HepG2 (cell line): Measurements from ENCODE around the gene NTM. TPM values are rescaled to one million over a fixed set of nuclear protein-coding genes. Genes with fewer than 3 reads are reported as not detected.

Experiments
- ATAC-seq: fragments of 200-7000 bp; cut with Tn5 transposase; 3 replicates; pipeline ENCODE4 v1.9.1; 2020; ENCODE audit warnings: mild to moderate bottlenecking, moderate library complexity
- BruUV-seq: library from RNA; stranded (reverse); fragments of 400-500 nt; replicated peaks from 2 replicates; lab custom pipeline; 2021; lab: Mats Ljungman, UMichigan
- CTCF ChIA-PET: fragments of 300-600 bp; formaldehyde crosslinking; extraction: SDS; loops from one replicate; lab custom pipeline; 2021; ENCODE audit warnings: low total read pairs, inconsistent platforms, low intra/inter-chr PET ratio; lab: Yijun Ruan, JAX
- POLR2A ChIA-PET: fragments of 350-600 bp; sonication (Branson Sonifier 250); formaldehyde crosslinking; loops from one replicate; lab custom pipeline; 2020; ENCODE audit warnings: antibody characterized with exemption, inconsistent platforms; lab: Yijun Ruan, JAX
- DNase-seq: peaks from one replicate; pipeline ENCODE4 v3.0.0-alpha.2; 2015; ENCODE audit warnings: low spot score
- FAIRE-seq: peaks from 3 replicates; lab custom pipeline; 2011; peaks lifted over from hg19 to GRCh38; lab: Jason Lieb, UNC
- H2AFZ ChIP-seq: one replicate; pipeline ENCODE4 v1.6.1; 2011; ENCODE audit warnings: low read length, inconsistent platforms
- H3K27ac ChIP-seq: fragments of 300-600 bp; 3 replicates; pipeline ENCODE4 v1.8.0; 2011; ENCODE audit warnings: mixed run types, mild to moderate bottlenecking, mixed read lengths, low read length, inconsistent platforms; ENCODE audit not compliant: insufficient read depth; ENCODE audit errors: extremely low read length
- H3K27me3 ChIP-seq, 2 experiments: fragments of 200-600 bp in 1 of 2; 2 replicates in 1 of 2; 3 replicates in 1 of 2; pipeline versions ENCODE4 v1.6.0 to v1.8.0; 2011; ENCODE audit warnings: low read length in 2 of 2, mild to moderate bottlenecking in 2 of 2, moderate library complexity in 2 of 2, inconsistent platforms in 1 of 2; ENCODE audit not compliant: insufficient read depth in 2 of 2, control insufficient read depth in 1 of 2
- H3K36me3 ChIP-seq, 2 experiments: fragments of 200-600 bp in 1 of 2; replicated peaks in 1 of 2; 2 replicates in 1 of 2; 3 replicates in 1 of 2; pipeline versions ENCODE4 v1.5.1 to v1.8.0; 2011; ENCODE audit warnings: low read length in 2 of 2, inconsistent platforms in 1 of 2; ENCODE audit not compliant: insufficient read depth in 2 of 2, control insufficient read depth in 1 of 2
- H3K4me1 ChIP-seq: 2 replicates; pipeline ENCODE4 v1.5.1; 2012; ENCODE audit warnings: low read length, inconsistent platforms; ENCODE audit not compliant: insufficient read depth
- H3K4me2 ChIP-seq: 2 replicates; pipeline ENCODE4 v1.6.0; 2011; ENCODE audit warnings: low read depth, low read length, inconsistent platforms
- H3K4me3 ChIP-seq, 3 experiments: fragments of 200-600 bp in 1 of 3; sonication (generic), shearing (Covaris generic) in 1 of 3; replicated peaks in 1 of 3; 2 replicates each; pipeline ENCODE4 v1.5.1; 2011 to 2016; ENCODE audit warnings: low read length in 3 of 3, inconsistent platforms in 2 of 3, low read depth in 2 of 3, mild to moderate bottlenecking in 2 of 3, control low read depth in 1 of 3, mixed read lengths in 1 of 3; ENCODE audit not compliant: insufficient read depth in 1 of 3
- H3K79me2 ChIP-seq: one replicate; pipeline ENCODE4 v1.6.1; 2011; ENCODE audit warnings: low read length, inconsistent platforms; ENCODE audit not compliant: insufficient read depth
- H3K9ac ChIP-seq: 2 replicates; pipeline ENCODE4 v1.6.0; 2011; ENCODE audit warnings: mild to moderate bottlenecking, low read depth, low read length, inconsistent platforms; ENCODE audit not compliant: insufficient read depth
- H3K9me3 ChIP-seq: 2 replicates; pipeline ENCODE4 v1.5.1; 2012; ENCODE audit warnings: mild to moderate bottlenecking, low read length
- H4K20me1 ChIP-seq: 2 replicates; pipeline ENCODE4 v1.6.0; 2011; ENCODE audit warnings: inconsistent platforms, mild to moderate bottlenecking, low read length, moderate library complexity; ENCODE audit not compliant: insufficient read depth
- AHR ChIP-seq: IDR thresholded peaks from 2 replicates; pipeline ENCODE4 v1.6.1; 2018; ENCODE audit warnings: missing genetic modification reagents, missing compliant biosample characterization
- BCLAF1 ChIP-seq: fragments of 450-650 bp; IDR thresholded peaks from 2 replicates; pipeline ENCODE4 v1.6.1; 2017; ENCODE audit warnings: mild to moderate bottlenecking
- ISL2 ChIP-seq: sonication (generic); formaldehyde crosslinking; IDR thresholded peaks from 2 replicates; pipeline ENCODE4 v1.5.0; 2020; ENCODE audit warnings: missing genetic modification reagents
- MIER3 ChIP-seq: IDR thresholded peaks from 2 replicates; pipeline ENCODE4 v1.6.1; 2016; ENCODE audit warnings: missing compliant biosample characterization, borderline replicate concordance
- NBN ChIP-seq: fragments of 450-650 bp; conservative IDR thresholded peaks from 2 replicates; pipeline ENCODE4 v1.6.1; 2017
- POLR2AphosphoS2 ChIP-seq: IDR thresholded peaks from 2 replicates; pipeline ENCODE4 v1.6.1; 2011; ENCODE audit warnings: low read depth, low read length, improper control_type of control experiment
- SNAPC5 ChIP-seq: sonication (generic); formaldehyde crosslinking; IDR thresholded peaks from 2 replicates; pipeline ENCODE4 v1.8.1; 2023; ENCODE audit warnings: mild to moderate bottlenecking, missing genetic modification reagents, borderline replicate concordance
- TBP ChIP-seq: sonication (generic); formaldehyde crosslinking; IDR thresholded peaks from 2 replicates; pipeline ENCODE4 v1.5.0; 2020; ENCODE audit warnings: missing genetic modification reagents
- THAP8 ChIP-seq: sonication (generic); formaldehyde crosslinking; IDR thresholded peaks from 2 replicates; pipeline ENCODE4 v1.5.1; 2020; ENCODE audit warnings: missing genetic modification reagents, mild to moderate bottlenecking, borderline replicate concordance
- ZNF33B ChIP-seq: sonication (generic); formaldehyde crosslinking; IDR thresholded peaks from 2 replicates; pipeline ENCODE4 v1.5.1; 2020; ENCODE audit warnings: mild to moderate bottlenecking, missing genetic modification reagents
- ZNF382 ChIP-seq: sonication (generic); formaldehyde crosslinking; IDR thresholded peaks from 2 replicates; pipeline ENCODE4 v1.5.0; 2020; ENCODE audit warnings: missing genetic modification reagents, mild to moderate bottlenecking, borderline replicate concordance
- ZNF468 ChIP-seq: sonication (generic); formaldehyde crosslinking; IDR thresholded peaks from 2 replicates; pipeline ENCODE4 v1.8.0; 2022; ENCODE audit warnings: mild to moderate bottlenecking, moderate library complexity, missing genetic modification reagents
- ZNF792 ChIP-seq: IDR thresholded peaks from 2 replicates; pipeline ENCODE4 v1.6.1; 2016
- WGBS: methylation state at CpG from one replicate; pipeline ENCODE4 v1.1.6; 2017; ENCODE audit warnings: low lambda C conversion rate; 5-methylcytosine and 5-hydroxymethylcytosine counted together
- in situ Hi-C: cut with HindIII; loops from 2 replicates; pipeline ENCODE4 v1.10.0; 2017; ENCODE audit warnings: low pct_unique_long_range_greater_than_20kb; ENCODE audit not compliant: extremely low pct_ligation_motif_present
- intact Hi-C: fragments of 100-400 bp; cut with micrococcal nuclease; formaldehyde crosslinking; loops from one replicate; pipeline ENCODE4 v1.10.0; 2022; ENCODE audit not compliant: unreplicated experiment
- polyA plus RNA-seq, 8 experiments: library from polyadenylated mRNA; depleted of rRNA in 3 of 8; stranded (reverse) in 7 of 8; unstranded in 1 of 8; fragments of >200 nt; fragmentation: Illumina TruSeq in 4 of 8; extraction: Trizol in 4 of 8; gene quantifications; 2 replicates each; pipeline versions ENCODE4 v1.2.1 to v1.2.3, GENCODE V29; 2011 to 2016; ENCODE audit warnings: low read depth in 4 of 8, missing spikeins in 1 of 8, mixed read lengths in 1 of 8; ENCODE audit not compliant: insufficient read depth in 1 of 8
- total RNA-seq, 5 experiments: library from RNA; depleted of rRNA; stranded (reverse); fragments of >200 nt; fragmentation: Illumina TruSeq; extraction: Trizol; gene quantifications; 2 replicates each; pipeline ENCODE4 v1.2.3, GENCODE V29; 2016; ENCODE audit warnings: low read depth in 1 of 5
- TF ChIP-seq, protein P1 (sequence below): sonication (generic); formaldehyde crosslinking; IDR thresholded peaks from 2 replicates; pipeline ENCODE4 v1.4.0; 2020; ENCODE audit warnings: low read depth, missing genetic modification reagents

The NTM gene
- total and polyA plus RNA-seq, 2 of the 13 experiments (the other 11 are each of a cell fraction or from before 2014, with no cell fraction given): not detected

DNA sequence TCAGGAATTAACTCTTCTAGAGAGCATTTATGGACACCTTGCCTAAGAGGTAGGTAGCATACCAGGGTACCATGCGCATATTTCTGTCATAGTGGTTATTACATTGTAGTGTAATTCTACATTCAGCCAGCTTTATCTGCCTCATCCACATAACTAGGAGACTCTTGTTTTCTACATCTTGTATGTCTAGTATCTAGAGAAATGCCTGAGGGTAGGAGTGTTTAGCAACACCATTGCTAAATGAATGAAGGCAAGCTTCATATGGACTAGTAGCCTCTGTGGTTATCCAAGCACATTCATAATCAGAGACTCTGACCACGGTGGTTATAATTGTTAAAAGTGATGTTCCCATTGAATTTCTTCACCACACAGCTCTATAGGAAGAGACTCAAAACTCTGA lies 107.9 kb downstream of the NTM start:
- TF ChIP-seq THAP8 (CRISPR knock-in tag) (no peak), MIER3 (no peak), NBN (no peak), BCLAF1 (no peak), ISL2 (CRISPR knock-in tag) (no peak), SNAPC5 (no peak), TBP (no peak), ZNF792 (no peak), ZNF382 (no peak), ZNF468 (CRISPR knock-in tag) (no peak), ZNF33B (CRISPR knock-in tag) (no peak), POLR2AphosphoS2 (no peak), AHR (CRISPR knock-in tag) (no peak)
- TF ChIP-seq, protein P1, sequence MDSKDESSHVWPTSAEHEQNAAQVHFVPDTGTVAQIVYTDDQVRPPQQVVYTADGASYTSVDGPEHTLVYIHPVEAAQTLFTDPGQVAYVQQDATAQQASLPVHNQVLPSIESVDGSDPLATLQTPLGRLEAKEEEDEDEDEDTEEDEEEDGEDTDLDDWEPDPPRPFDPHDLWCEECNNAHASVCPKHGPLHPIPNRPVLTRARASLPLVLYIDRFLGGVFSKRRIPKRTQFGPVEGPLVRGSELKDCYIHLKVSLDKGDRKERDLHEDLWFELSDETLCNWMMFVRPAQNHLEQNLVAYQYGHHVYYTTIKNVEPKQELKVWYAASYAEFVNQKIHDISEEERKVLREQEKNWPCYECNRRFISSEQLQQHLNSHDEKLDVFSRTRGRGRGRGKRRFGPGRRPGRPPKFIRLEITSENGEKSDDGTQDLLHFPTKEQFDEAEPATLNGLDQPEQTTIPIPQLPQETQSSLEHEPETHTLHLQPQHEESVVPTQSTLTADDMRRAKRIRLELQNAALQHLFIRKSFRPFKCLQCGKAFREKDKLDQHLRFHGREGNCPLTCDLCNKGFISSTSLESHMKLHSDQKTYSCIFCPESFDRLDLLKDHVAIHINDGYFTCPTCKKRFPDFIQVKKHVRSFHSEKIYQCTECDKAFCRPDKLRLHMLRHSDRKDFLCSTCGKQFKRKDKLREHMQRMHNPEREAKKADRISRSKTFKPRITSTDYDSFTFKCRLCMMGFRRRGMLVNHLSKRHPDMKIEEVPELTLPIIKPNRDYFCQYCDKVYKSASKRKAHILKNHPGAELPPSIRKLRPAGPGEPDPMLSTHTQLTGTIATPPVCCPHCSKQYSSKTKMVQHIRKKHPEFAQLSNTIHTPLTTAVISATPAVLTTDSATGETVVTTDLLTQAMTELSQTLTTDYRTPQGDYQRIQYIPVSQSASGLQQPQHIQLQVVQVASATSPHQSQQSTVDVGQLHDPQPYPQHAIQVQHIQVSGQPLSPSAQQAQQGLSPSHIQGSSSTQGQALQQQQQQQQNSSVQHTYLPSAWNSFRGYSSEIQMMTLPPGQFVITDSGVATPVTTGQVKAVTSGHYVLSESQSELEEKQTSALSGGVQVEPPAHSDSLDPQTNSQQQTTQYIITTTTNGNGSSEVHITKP (CRISPR knock-in tag): no peak
- TF ChIP-seq, all 625 proteins: peak for 0
- no peaks in the 10 kb centered on the region for H3K36me3 ChIP-seq
- H3K27ac ChIP-seq: no peak overlapping the region
- H4K20me1 ChIP-seq: no peaks in the 10 kb centered on the region
- H2AFZ ChIP-seq: no peak overlapping the region
- intact Hi-C loops (no loop called here), in situ Hi-C loops (no loop called here)
- 48% methylated on average over 2 of the region's 2 CpGs for WGBS
- BruUV-seq: no TSS peak
- no peaks in the 10 kb centered on the region; a peak in 1 of 5 replicates for H3K27me3 ChIP-seq
- CTCF ChIA-PET: no interaction called here
- no peak for ATAC-seq
- POLR2A ChIA-PET: no interaction called here
- H3K9me3 ChIP-seq: no peaks in the 10 kb centered on the region
- H3K4me1 ChIP-seq: no peaks in the 10 kb centered on the region
- no peak overlapping the region for H3K4me2 ChIP-seq
- H3K4me3 ChIP-seq: no peak overlapping the region
- H3K9ac ChIP-seq: no peak overlapping the region
- no peak for DNase-seq
- FAIRE-seq: no peak
- H3K79me2 ChIP-seq: no peaks in the 10 kb centered on the region
